ENCODE results near the gene NWD2.

DNA sequence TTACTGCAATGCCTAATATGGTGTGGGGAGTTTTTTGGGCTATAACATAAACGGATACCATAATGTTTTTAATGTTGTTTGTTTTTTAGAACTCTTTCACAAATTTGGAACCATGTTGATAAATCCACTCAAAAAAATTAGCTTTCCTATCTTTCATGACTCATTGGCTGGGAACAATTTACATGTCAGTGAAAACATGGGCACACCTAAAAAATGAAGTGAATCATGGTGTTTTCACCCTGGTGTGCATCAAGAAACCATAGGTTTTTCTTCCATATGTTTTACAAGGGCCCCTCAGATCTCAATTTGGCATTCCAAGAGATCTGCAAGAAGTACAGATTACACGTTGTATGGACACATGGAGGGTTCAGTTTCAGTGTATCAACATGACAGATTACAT is 207.1 kb downstream of the NWD2 start:
- TF ChIP-seq TCF4 (CRISPR knock-in tag; IDR thresholded peaks at IDR 0.05; ENCODE audit: borderline replicate concordance) (no peak), ARNTL (CRISPR knock-in tag; IDR thresholded peaks at IDR 0.05; ENCODE audit: borderline replicate concordance, low read depth) (no peak), SNAI2 (CRISPR knock-in tag; IDR thresholded peaks at IDR 0.05) (no peak), ZFP3 (CRISPR knock-in tag; IDR thresholded peaks at IDR 0.05) (no peak), ISL1 (CRISPR knock-in tag; IDR thresholded peaks at IDR 0.05) (no peak), RARB (CRISPR knock-in tag; IDR thresholded peaks at IDR 0.05) (no peak), ZNF70 (CRISPR knock-in tag; IDR thresholded peaks at IDR 0.05) (no peak), PPARA (CRISPR knock-in tag; IDR thresholded peaks at IDR 0.05; ENCODE audit: borderline replicate concordance) (no peak), OSR1 (CRISPR knock-in tag; IDR thresholded peaks at IDR 0.05) (no peak), ZC3H10 (CRISPR knock-in tag; IDR thresholded peaks at IDR 0.05) (no peak)
- TF ChIP-seq, protein P1, sequence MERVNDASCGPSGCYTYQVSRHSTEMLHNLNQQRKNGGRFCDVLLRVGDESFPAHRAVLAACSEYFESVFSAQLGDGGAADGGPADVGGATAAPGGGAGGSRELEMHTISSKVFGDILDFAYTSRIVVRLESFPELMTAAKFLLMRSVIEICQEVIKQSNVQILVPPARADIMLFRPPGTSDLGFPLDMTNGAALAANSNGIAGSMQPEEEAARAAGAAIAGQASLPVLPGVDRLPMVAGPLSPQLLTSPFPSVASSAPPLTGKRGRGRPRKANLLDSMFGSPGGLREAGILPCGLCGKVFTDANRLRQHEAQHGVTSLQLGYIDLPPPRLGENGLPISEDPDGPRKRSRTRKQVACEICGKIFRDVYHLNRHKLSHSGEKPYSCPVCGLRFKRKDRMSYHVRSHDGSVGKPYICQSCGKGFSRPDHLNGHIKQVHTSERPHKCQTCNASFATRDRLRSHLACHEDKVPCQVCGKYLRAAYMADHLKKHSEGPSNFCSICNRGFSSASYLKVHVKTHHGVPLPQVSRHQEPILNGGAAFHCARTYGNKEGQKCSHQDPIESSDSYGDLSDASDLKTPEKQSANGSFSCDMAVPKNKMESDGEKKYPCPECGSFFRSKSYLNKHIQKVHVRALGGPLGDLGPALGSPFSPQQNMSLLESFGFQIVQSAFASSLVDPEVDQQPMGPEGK (CRISPR knock-in tag; IDR thresholded peaks at IDR 0.05; ENCODE audit: borderline replicate concordance), result no peak
- TF ChIP-seq, protein P2, sequence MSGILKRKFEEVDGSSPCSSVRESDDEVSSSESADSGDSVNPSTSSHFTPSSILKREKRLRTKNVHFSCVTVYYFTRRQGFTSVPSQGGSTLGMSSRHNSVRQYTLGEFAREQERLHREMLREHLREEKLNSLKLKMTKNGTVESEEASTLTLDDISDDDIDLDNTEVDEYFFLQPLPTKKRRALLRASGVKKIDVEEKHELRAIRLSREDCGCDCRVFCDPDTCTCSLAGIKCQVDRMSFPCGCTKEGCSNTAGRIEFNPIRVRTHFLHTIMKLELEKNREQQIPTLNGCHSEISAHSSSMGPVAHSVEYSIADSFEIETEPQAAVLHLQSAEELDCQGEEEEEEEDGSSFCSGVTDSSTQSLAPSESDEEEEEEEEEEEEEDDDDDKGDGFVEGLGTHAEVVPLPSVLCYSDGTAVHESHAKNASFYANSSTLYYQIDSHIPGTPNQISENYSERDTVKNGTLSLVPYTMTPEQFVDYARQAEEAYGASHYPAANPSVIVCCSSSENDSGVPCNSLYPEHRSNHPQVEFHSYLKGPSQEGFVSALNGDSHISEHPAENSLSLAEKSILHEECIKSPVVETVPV (CRISPR knock-in tag; IDR thresholded peaks at IDR 0.05), result no peak
- TF ChIP-seq, protein P3, sequence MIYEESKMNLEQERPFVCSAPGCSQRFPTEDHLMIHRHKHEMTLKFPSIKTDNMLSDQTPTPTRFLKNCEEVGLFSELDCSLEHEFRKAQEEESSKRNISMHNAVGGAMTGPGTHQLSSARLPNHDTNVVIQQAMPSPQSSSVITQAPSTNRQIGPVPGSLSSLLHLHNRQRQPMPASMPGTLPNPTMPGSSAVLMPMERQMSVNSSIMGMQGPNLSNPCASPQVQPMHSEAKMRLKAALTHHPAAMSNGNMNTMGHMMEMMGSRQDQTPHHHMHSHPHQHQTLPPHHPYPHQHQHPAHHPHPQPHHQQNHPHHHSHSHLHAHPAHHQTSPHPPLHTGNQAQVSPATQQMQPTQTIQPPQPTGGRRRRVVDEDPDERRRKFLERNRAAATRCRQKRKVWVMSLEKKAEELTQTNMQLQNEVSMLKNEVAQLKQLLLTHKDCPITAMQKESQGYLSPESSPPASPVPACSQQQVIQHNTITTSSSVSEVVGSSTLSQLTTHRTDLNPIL (CRISPR knock-in tag; IDR thresholded peaks at IDR 0.05; ENCODE audit: low read depth), result no peak
- TF ChIP-seq, protein P4, sequence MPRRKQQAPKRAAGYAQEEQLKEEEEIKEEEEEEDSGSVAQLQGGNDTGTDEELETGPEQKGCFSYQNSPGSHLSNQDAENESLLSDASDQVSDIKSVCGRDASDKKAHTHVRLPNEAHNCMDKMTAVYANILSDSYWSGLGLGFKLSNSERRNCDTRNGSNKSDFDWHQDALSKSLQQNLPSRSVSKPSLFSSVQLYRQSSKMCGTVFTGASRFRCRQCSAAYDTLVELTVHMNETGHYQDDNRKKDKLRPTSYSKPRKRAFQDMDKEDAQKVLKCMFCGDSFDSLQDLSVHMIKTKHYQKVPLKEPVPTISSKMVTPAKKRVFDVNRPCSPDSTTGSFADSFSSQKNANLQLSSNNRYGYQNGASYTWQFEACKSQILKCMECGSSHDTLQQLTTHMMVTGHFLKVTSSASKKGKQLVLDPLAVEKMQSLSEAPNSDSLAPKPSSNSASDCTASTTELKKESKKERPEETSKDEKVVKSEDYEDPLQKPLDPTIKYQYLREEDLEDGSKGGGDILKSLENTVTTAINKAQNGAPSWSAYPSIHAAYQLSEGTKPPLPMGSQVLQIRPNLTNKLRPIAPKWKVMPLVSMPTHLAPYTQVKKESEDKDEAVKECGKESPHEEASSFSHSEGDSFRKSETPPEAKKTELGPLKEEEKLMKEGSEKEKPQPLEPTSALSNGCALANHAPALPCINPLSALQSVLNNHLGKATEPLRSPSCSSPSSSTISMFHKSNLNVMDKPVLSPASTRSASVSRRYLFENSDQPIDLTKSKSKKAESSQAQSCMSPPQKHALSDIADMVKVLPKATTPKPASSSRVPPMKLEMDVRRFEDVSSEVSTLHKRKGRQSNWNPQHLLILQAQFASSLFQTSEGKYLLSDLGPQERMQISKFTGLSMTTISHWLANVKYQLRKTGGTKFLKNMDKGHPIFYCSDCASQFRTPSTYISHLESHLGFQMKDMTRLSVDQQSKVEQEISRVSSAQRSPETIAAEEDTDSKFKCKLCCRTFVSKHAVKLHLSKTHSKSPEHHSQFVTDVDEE (CRISPR knock-in tag; IDR thresholded peaks at IDR 0.05), result no peak

Measured in SK-N-SH treated with all-trans-retinoic acid at 6 μM for 48 hours (cell line).